ENCODE measurements around the gene TUBB. TPM values are rescaled to one million over a fixed set of nuclear protein-coding genes. Genes with fewer than 3 reads are reported as not detected.

Gene TUBB
- total and polyA plus RNA-seq, 9 of the 15 experiments (the other 6 are each of a cell fraction or from before 2014, with no cell fraction given) = 971 to 2,870 (median 1,478) TPM

GRCh38 chr6:30722280-30723112 lies 2.3 kb downstream of the TUBB start (continued):
- no peak for TF ChIP-seq E4F1 (CRISPR knock-in tag; IDR thresholded peaks at IDR 0.05; ENCODE audit: borderline replicate concordance)
- peak in 1 of 2 experiments; percentile 37 for TF ChIP-seq AFF1 (IDR thresholded peaks at IDR 0.05; ENCODE audit: low read depth in 1 of 2, partially characterized antibody in 2 of 2)
- TF ChIP-seq TAF7 (tag; IDR thresholded peaks at IDR 0.05) = no peak
- TF ChIP-seq ZNF282 (CRISPR knock-in tag; IDR thresholded peaks at IDR 0.05) = no peak
- TF ChIP-seq ZNF174 (CRISPR knock-in tag; IDR thresholded peaks at IDR 0.05) = no peak
- TF ChIP-seq CREB5 (CRISPR knock-in tag; IDR thresholded peaks at IDR 0.05) = no peak
- TF ChIP-seq, protein P1, sequence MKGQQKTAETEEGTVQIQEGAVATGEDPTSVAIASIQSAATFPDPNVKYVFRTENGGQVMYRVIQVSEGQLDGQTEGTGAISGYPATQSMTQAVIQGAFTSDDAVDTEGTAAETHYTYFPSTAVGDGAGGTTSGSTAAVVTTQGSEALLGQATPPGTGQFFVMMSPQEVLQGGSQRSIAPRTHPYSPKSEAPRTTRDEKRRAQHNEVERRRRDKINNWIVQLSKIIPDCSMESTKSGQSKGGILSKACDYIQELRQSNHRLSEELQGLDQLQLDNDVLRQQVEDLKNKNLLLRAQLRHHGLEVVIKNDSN (CRISPR knock-in tag; IDR thresholded peaks at IDR 0.05) = no peak
- TF ChIP-seq ELK1 (CRISPR knock-in tag; IDR thresholded peaks at IDR 0.05) = no peak
- TF ChIP-seq PRDM10 (IDR thresholded peaks at IDR 0.05; ENCODE audit: partially characterized antibody) = peak; percentile 26
- no peak for TF ChIP-seq FOXA3 (CRISPR knock-in tag; conservative IDR thresholded peaks at IDR 0.05 in 1 of 2, IDR thresholded peaks at IDR 0.05 in 1 of 2)

Data from K562 (cell line).